Suprapubic skin (tissue), 3 donors: Measurements from ENCODE around the gene AGAP3.

ENCODE experiments used
- CTCF ChIP-seq, 2 donors: fragments of 200-600 bp in 1 of 2; fragments of 450-650 bp in 1 of 2; sonication (generic) in 1 of 2; IDR thresholded peaks; one replicate each; pipeline ENCODE4 v1.5.1; 2016 to 2019; ENCODE audit warnings: antibody characterized with exemption in 2 of 2, mild to moderate bottlenecking in 1 of 2, moderate library complexity in 1 of 2
- EP300 ChIP-seq: sonication (generic); formaldehyde crosslinking; IDR thresholded peaks from one replicate; pipeline ENCODE4 v1.6.1; 2017; ENCODE audit warnings: antibody characterized with exemption
- POLR2A ChIP-seq, 2 donors: fragments of 450-650 bp; IDR thresholded peaks; one replicate each; pipeline ENCODE4 v1.6.1; 2017; ENCODE audit warnings: antibody characterized with exemption in 2 of 2, mild to moderate bottlenecking in 2 of 2, moderate library complexity in 2 of 2

GRCh38 chr7:151078233-151079040, 7.8 kb upstream of the AGAP3 start:
- TF ChIP-seq POLR2A (IDR thresholded peaks at IDR 0.05), result no peak
- TF ChIP-seq EP300, result no peak
- TF ChIP-seq CTCF (IDR thresholded peaks at IDR 0.05), result no peak
